ENCODE data around the gene ZNF311.

DNA sequence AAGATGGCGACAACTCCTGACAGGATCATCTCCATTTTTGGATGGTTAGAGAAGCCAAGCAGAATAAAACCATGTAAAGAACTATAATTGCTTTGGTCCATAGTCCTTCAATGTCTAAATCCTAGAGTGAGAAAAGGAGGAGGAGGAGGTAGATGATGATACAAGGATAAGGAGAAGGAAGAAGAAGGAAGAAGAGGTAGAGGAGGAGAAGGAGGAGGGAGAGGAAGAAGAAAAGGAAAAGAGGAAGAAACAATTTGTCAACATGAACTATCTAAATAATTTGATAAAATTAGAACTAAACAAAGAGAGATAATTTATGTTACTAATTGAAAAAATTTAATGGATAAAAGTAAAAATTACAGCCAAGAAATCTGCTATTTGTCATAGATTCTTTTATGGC, 40.0 kb upstream of the ZNF311 start, which contains the start of gene OR2W1:
- TF ChIP-seq REST (IDR thresholded peaks at IDR 0.05; ENCODE audit: low read depth) (no peak), CREB1 (IDR thresholded peaks at IDR 0.05; ENCODE audit: low read depth) (no peak), TEAD4 (IDR thresholded peaks at IDR 0.05) (no peak), EP300 (IDR thresholded peaks at IDR 0.05; ENCODE audit: borderline replicate concordance) (no peak), TAF1 (IDR thresholded peaks at IDR 0.05; ENCODE audit: low read depth) (no peak), ZBTB7A (IDR thresholded peaks at IDR 0.05; ENCODE audit: low read depth) (no peak), RAD21 (IDR thresholded peaks at IDR 0.05; ENCODE audit: low read depth) (no peak), CEBPB (IDR thresholded peaks at IDR 0.05) (no peak), NFIC (IDR thresholded peaks at IDR 0.05) (no peak), FOXM1 (IDR thresholded peaks at IDR 0.05; ENCODE audit: borderline replicate concordance, low read depth) (no peak)
- TF ChIP-seq, protein P1, sequence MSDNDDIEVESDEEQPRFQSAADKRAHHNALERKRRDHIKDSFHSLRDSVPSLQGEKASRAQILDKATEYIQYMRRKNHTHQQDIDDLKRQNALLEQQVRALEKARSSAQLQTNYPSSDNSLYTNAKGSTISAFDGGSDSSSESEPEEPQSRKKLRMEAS (IDR thresholded peaks at IDR 0.05): no peak
